Measurements from ENCODE around the gene ITGA1. TPM values are rescaled to one million over a fixed set of nuclear protein-coding genes. Genes with fewer than 3 reads are reported as not detected.
A peak's percentile ranks its signal among the peaks of the same experiment; 100 is the strongest.

The ITGA1 gene
- total and polyA plus RNA-seq, 2 of the 13 experiments (the other 11 are each of a cell fraction or from before 2014, with no cell fraction given), result 23.1 to 28.6 TPM

GRCh38 chr5:52786949-52787599 lies 642 bp upstream of the ITGA1 start (continued):
- TF ChIP-seq AHDC1 (CRISPR knock-in tag; IDR thresholded peaks at IDR 0.05; ENCODE audit: borderline replicate concordance) (no peak), NCOR1 (IDR thresholded peaks at IDR 0.05; ENCODE audit: borderline replicate concordance, low read length) (no peak), SIX4 (CRISPR knock-in tag; IDR thresholded peaks at IDR 0.05) (peak; percentile 30; the same call in 1 of the 2 replicates), ESRRA (CRISPR knock-in tag; IDR thresholded peaks at IDR 0.05; ENCODE audit: low read depth) (no peak), ERF (CRISPR knock-in tag; IDR thresholded peaks at IDR 0.05) (0 out of 2 replicates have a peak, but pooled peaks have one; percentile 39), HDAC2 (CRISPR knock-in tag; IDR thresholded peaks at IDR 0.05) (peak; percentile 40; the same call in 1 of the 2 replicates), NFIC (IDR thresholded peaks at IDR 0.05; ENCODE audit: low read length) (0 out of 2 replicates have a peak, but pooled peaks have one; percentile 3), POLR2AphosphoS2 (IDR thresholded peaks at IDR 0.05; ENCODE audit: low read depth, low read length) (no peak), ZNF432 (CRISPR knock-in tag; IDR thresholded peaks at IDR 0.05; ENCODE audit: borderline replicate concordance) (no peak), STAG1 (CRISPR knock-in tag; IDR thresholded peaks at IDR 0.05) (peak; percentile 89), PLSCR1 (CRISPR knock-in tag; IDR thresholded peaks at IDR 0.05; ENCODE audit: borderline replicate concordance) (no peak), ZNF33A (CRISPR knock-in tag; IDR thresholded peaks at IDR 0.05; ENCODE audit: borderline replicate concordance) (no peak), NFYB (CRISPR knock-in tag; IDR thresholded peaks at IDR 0.05) (no peak), ZNF775 (CRISPR knock-in tag; IDR thresholded peaks at IDR 0.05; ENCODE audit: borderline replicate concordance) (no peak), SNAPC2 (CRISPR knock-in tag; IDR thresholded peaks at IDR 0.05) (no peak), THAP9 (CRISPR knock-in tag; IDR thresholded peaks at IDR 0.05; ENCODE audit: borderline replicate concordance) (no peak), RNF219 (CRISPR knock-in tag; IDR thresholded peaks at IDR 0.05) (no peak), ZFP37 (CRISPR knock-in tag; IDR thresholded peaks at IDR 0.05; ENCODE audit: borderline replicate concordance) (no peak)

All from HepG2 (cell line).